ENCODE data around the gene FGF6.

The FGF6 gene

DNA sequence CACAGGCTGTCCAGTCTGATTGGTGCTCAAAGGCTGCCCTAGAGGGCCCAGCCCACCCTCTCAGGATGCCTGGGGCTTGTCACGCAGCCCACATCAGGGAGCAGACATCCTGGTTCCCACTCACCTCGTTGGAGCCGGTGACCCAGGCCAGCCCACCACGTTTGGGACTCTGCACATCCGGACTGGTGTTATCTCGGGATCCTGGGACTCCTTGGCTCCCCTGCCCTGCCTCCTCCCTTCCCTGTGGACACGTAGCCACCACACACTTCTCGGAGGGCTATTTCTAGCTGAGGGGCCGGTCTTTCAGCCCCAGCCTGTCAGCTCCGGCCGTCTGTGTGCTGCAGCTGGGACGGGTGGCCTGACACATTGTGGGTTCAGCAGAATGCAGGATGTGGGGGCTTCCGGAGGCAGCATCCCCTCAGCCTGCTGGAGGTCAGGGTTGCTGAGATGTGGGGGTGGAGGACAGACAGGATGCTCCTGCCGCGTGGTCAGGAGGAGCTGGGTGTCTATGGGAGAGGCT is 53.3 kb downstream of the FGF6 start:
- no peak overlapping the region for H3K9ac ChIP-seq (ENCODE audit: low read length)
- TF ChIP-seq, protein P1, sequence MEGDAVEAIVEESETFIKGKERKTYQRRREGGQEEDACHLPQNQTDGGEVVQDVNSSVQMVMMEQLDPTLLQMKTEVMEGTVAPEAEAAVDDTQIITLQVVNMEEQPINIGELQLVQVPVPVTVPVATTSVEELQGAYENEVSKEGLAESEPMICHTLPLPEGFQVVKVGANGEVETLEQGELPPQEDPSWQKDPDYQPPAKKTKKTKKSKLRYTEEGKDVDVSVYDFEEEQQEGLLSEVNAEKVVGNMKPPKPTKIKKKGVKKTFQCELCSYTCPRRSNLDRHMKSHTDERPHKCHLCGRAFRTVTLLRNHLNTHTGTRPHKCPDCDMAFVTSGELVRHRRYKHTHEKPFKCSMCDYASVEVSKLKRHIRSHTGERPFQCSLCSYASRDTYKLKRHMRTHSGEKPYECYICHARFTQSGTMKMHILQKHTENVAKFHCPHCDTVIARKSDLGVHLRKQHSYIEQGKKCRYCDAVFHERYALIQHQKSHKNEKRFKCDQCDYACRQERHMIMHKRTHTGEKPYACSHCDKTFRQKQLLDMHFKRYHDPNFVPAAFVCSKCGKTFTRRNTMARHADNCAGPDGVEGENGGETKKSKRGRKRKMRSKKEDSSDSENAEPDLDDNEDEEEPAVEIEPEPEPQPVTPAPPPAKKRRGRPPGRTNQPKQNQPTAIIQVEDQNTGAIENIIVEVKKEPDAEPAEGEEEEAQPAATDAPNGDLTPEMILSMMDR (IDR thresholded peaks at IDR 0.05; ENCODE audit: low read depth, low read length) = no peak
- TF ChIP-seq EZH2phosphoT487 (IDR thresholded peaks at IDR 0.05; ENCODE audit: low read depth) = no peak
- H3K9me3 ChIP-seq (ENCODE audit: insufficient read depth, low read length) = no peaks in the 10 kb centered on the region
- H3K36me3 ChIP-seq (replicated peaks; ENCODE audit: low read depth, low read length) = no peaks in the 10 kb centered on the region
- H4K20me1 ChIP-seq (ENCODE audit: insufficient read depth, low read length) = no peaks in the 10 kb centered on the region
- no peak overlapping the region for H3K4me3 ChIP-seq (ENCODE audit: low read length)
- H2AFZ ChIP-seq (ENCODE audit: low read depth, low read length) = no peak overlapping the region
- H3K4me1 ChIP-seq (ENCODE audit: low read length) = no peaks in the 10 kb centered on the region
- no peaks in the 10 kb centered on the region for H3K79me2 ChIP-seq (ENCODE audit: low read length)
- H3K27me3 ChIP-seq (ENCODE audit: low read depth, low read length) = peaks cover 34% of the 10 kb centered on the region
- H3K4me2 ChIP-seq (ENCODE audit: low read length) = no peak overlapping the region
- H3K27ac ChIP-seq (ENCODE audit: low read length) = no peak overlapping the region

DNA sequence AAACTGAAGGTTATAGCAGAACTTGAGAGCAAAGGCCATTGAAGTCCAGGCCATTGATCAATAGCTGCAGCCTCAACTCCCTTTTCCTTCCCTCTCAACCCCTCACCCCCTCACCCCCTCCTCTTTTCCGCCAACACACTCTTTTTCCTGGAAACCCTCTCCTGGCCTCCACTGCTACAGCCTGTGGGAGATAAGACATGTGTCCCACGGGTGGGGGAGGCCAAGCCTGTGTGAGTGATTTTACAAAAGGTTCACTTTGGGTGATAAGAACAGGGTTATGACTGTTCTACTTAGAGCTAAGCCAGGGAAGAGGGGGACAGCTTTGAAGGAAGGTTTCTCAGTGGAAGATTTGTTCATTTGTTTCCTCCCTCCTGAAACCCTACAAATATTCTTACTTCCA is 57.0 kb downstream of the FGF6 start:
- peaks cover 11% of the 10 kb centered on the region for H3K27me3 ChIP-seq (ENCODE audit: low read depth, low read length)
- H3K4me1 ChIP-seq (ENCODE audit: low read length) = no peaks in the 10 kb centered on the region
- no peaks in the 10 kb centered on the region for H3K36me3 ChIP-seq (replicated peaks; ENCODE audit: low read depth, low read length)
- no peak overlapping the region for H2AFZ ChIP-seq (ENCODE audit: low read depth, low read length)
- no peak overlapping the region for H3K27ac ChIP-seq (ENCODE audit: low read length)
- H3K4me2 ChIP-seq (ENCODE audit: low read length) = no peak overlapping the region
- no peaks in the 10 kb centered on the region for H3K9me3 ChIP-seq (ENCODE audit: insufficient read depth, low read length)
- H4K20me1 ChIP-seq (ENCODE audit: insufficient read depth, low read length) = no peaks in the 10 kb centered on the region
- H3K79me2 ChIP-seq (ENCODE audit: low read length) = no peaks in the 10 kb centered on the region
- H3K4me3 ChIP-seq (ENCODE audit: low read length) = no peak overlapping the region
- no peak for TF ChIP-seq EZH2phosphoT487 (IDR thresholded peaks at IDR 0.05; ENCODE audit: low read depth)
- TF ChIP-seq, protein P1 (IDR thresholded peaks at IDR 0.05; ENCODE audit: low read depth, low read length) = no peak
- no peak overlapping the region for H3K9ac ChIP-seq (ENCODE audit: low read length)

DNA sequence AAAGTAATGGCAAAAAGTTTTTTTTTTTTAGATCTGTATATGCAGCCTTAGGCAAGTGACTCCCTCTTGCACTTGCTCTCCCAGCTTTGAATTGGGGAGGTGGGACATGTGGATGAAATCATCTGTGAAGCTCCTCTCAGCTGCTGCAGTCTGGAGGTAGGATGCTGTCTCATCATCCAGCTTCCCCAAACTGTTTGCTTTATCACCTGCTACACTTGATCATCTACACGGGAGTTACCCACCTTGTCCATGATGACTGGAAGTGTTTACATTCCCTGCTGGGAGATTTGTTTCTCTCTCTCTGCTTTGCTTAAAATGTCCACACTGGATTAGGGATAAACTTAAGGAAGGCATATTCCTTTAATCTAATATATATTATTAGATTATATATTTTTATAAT is 57.6 kb downstream of the FGF6 start:
- Histone ChIP-seq H4K20me1 (ENCODE audit: insufficient read depth, low read length) (no peaks in the 10 kb centered on the region), H3K4me2 (ENCODE audit: low read length) (no peak overlapping the region), H2AFZ (ENCODE audit: low read depth, low read length) (no peak overlapping the region), H3K9me3 (ENCODE audit: insufficient read depth, low read length) (no peaks in the 10 kb centered on the region), H3K36me3 (replicated peaks; ENCODE audit: low read depth, low read length) (no peaks in the 10 kb centered on the region), H3K27ac (ENCODE audit: low read length) (no peak overlapping the region), H3K9ac (ENCODE audit: low read length) (no peak overlapping the region), H3K79me2 (ENCODE audit: low read length) (no peaks in the 10 kb centered on the region), H3K4me3 (ENCODE audit: low read length) (no peak overlapping the region), H3K27me3 (ENCODE audit: low read depth, low read length) (peaks cover 11% of the 10 kb centered on the region), H3K4me1 (ENCODE audit: low read length) (no peaks in the 10 kb centered on the region)
- TF ChIP-seq EZH2phosphoT487 (IDR thresholded peaks at IDR 0.05; ENCODE audit: low read depth) = no peak
- TF ChIP-seq, protein P1 (IDR thresholded peaks at IDR 0.05; ENCODE audit: low read depth, low read length) = no peak

DNA sequence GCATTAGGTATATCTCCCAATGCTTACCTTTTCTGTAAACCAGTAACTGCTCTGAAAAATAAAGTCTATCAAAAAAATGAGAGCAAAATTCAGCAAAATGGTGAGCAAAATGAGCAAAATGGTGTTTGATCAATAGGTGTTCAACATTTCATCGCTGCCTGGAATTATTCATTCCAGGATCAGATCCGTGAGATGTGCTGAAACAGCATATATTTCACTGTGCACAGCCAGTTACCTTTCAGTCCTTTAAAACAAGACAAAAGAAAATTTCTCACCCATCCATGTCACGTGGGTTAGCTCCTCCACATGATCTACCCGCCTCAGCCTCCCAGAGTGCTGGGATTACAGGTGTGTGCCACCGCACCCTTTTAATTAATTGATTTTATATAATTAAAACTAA is 58.0 kb downstream of the FGF6 start:
- Histone ChIP-seq H3K9ac (ENCODE audit: low read length) (no peak overlapping the region), H3K9me3 (ENCODE audit: insufficient read depth, low read length) (no peaks in the 10 kb centered on the region), H4K20me1 (ENCODE audit: insufficient read depth, low read length) (no peaks in the 10 kb centered on the region), H3K4me3 (ENCODE audit: low read length) (no peak overlapping the region), H3K36me3 (replicated peaks; ENCODE audit: low read depth, low read length) (no peaks in the 10 kb centered on the region), H2AFZ (ENCODE audit: low read depth, low read length) (no peak overlapping the region), H3K27me3 (ENCODE audit: low read depth, low read length) (peaks cover 10% of the 10 kb centered on the region), H3K27ac (ENCODE audit: low read length) (no peak overlapping the region), H3K79me2 (ENCODE audit: low read length) (no peaks in the 10 kb centered on the region), H3K4me2 (ENCODE audit: low read length) (no peak overlapping the region), H3K4me1 (ENCODE audit: low read length) (no peaks in the 10 kb centered on the region)
- TF ChIP-seq, protein P1 (IDR thresholded peaks at IDR 0.05; ENCODE audit: low read depth, low read length) = no peak
- no peak for TF ChIP-seq EZH2phosphoT487 (IDR thresholded peaks at IDR 0.05; ENCODE audit: low read depth)
